Measurements from ENCODE around the gene KRT31.
"Not testable (repeated sequence)": the region's sequence is repeated elsewhere in the genome, so short reads cannot be mapped to it uniquely, and the experiment has no call there.

The KRT31 gene

DNA sequence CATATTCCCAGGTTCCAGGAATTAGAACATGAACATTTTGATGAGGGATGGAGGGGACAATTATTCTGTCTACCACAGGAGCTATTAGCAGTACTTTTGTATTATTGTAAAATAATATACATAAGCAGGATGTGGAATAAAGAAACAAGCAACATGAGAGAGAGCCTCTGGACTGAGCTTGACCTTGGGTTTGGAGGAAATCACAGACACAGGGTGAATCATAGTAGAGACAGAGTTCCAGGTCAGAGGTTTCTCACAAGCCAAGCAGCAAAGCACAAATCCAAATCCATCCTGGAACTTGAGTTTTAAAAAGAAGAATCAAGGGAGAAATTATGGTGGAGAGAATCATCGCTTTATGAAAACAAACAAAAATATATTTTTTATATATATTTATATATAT, 5.1 kb downstream of the KRT31 start:
- TF ChIP-seq, protein P1, sequence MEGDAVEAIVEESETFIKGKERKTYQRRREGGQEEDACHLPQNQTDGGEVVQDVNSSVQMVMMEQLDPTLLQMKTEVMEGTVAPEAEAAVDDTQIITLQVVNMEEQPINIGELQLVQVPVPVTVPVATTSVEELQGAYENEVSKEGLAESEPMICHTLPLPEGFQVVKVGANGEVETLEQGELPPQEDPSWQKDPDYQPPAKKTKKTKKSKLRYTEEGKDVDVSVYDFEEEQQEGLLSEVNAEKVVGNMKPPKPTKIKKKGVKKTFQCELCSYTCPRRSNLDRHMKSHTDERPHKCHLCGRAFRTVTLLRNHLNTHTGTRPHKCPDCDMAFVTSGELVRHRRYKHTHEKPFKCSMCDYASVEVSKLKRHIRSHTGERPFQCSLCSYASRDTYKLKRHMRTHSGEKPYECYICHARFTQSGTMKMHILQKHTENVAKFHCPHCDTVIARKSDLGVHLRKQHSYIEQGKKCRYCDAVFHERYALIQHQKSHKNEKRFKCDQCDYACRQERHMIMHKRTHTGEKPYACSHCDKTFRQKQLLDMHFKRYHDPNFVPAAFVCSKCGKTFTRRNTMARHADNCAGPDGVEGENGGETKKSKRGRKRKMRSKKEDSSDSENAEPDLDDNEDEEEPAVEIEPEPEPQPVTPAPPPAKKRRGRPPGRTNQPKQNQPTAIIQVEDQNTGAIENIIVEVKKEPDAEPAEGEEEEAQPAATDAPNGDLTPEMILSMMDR (IDR thresholded peaks at IDR 0.05; ENCODE audit: low read depth, low read length, missing control alignments) = no peak
- no peak overlapping the region for H3K4me3 ChIP-seq (ENCODE audit: low read depth, low read length)
- DNase-seq (ENCODE audit: low read depth) = no peak

DNA sequence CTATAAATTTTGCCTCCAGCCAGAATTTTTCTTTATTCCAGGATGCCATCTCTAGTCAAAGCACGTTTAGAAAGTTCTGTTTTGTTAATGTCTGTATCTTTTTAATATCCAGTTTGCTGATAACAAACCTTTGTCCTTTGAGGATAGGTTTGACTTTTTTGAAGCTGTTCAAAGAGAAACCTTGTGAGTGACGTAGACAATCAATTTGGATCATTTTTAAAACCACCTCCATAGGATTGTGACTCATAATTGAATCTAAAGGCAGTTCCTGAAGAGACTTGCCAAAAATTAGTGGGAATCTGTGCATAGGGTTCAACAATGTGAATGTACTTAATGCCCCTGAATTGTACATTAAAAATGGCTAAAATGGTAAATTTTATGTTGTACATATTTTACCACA, 5.9 kb downstream of the KRT31 start:
- no peak overlapping the region for H3K4me3 ChIP-seq (ENCODE audit: low read depth, low read length)
- DNase-seq (ENCODE audit: low read depth) = no peak
- TF ChIP-seq, protein P1 (IDR thresholded peaks at IDR 0.05; ENCODE audit: low read depth, low read length, missing control alignments) = no peak

DNA sequence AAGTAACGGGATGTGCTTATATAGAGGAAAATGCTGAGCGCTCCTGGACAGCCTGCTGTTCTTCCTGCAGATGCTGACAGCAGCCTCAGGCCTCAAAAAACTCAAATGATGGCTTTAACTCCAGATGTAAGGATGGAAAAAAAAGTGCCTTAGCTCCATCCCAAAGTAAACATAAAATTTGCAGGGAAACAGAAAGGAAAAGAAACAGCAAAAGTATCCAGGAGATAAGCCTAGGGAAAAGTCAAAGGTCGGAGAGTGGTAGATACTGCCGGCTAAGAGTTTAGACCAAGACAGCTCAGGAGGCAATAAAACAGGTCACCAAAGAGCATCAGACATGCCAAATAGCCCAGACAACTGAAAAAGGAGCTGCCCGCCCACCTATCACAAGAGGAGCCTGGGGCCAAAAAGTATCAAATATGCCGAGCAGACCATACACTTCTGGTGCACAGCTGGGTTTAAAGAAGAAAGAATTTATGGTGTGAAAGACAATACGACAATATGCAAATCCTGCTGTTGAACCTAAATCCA, 6.9 kb downstream of the KRT31 start:
- no peak overlapping the region for H3K4me3 ChIP-seq (ENCODE audit: low read depth, low read length)
- TF ChIP-seq, protein P1 (IDR thresholded peaks at IDR 0.05; ENCODE audit: low read depth, low read length, missing control alignments) = no peak
- DNase-seq (ENCODE audit: low read depth) = no peak

DNA sequence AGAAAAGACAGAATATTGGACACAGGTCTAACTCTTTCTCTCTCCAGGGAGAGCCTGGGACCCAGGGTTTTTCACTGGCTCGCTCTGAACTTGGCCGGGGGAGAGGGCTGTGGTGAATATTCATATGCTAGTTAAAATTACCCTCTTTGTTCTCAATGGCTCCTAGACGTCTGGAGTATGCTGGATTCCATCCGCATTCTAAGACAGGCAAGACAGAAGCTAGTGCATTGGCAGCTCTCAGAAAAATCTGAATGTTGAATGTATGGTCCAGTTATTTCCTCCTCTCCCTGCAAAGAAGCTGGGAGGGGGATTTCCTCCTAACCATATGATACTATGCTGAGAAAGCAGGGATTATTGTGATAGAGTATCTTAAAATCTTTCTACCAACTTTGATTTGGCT, 9.7 kb downstream of the KRT31 start:
- no peak for DNase-seq (ENCODE audit: low read depth)
- TF ChIP-seq, protein P1 (IDR thresholded peaks at IDR 0.05; ENCODE audit: low read depth, low read length, missing control alignments) = no peak
- H3K4me3 ChIP-seq (ENCODE audit: low read depth, low read length) = no peak overlapping the region

DNA sequence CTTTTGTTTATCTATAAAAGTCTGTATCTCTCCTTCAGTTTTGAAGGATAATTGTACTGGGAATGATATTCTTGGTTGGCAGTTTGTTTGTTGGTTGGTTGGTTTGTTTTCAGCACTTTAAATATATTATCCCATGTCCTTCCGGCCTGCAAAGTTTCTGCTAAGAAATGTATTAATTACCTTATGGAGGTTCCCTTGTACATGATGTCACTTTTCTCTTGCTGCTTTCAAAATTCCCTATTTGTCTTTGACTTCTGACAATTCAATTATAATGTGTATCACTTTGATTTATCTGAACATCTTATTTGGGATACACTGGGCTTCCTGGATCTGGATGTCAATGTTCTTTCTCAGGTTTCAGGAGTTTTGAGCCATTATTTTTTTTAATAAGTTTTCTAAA, 11.2 kb downstream of the KRT31 start:
- TF ChIP-seq, protein P1 (IDR thresholded peaks at IDR 0.05; ENCODE audit: low read depth, low read length, missing control alignments) = no peak
- DNase-seq (ENCODE audit: low read depth) = no peak
- no peak overlapping the region for H3K4me3 ChIP-seq (ENCODE audit: low read depth, low read length)

DNA sequence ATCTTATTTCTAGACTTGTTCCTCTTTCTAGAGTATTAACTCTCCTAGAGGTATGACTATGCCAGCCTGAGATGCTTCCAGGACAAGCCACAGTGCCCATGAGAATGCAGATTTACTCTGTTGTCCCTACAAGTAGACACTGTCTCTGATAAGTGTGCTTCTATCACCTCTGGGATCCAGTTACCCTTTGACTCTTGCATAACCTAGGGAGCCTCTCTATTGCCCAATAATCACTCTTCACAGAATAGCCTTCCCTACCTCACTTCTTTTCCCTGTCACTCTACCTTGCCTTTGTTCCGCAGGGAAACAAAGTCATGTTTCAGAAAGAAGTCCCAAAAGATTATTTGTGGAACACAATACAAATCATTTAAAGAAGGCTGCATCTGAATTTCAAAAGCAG, 13.7 kb downstream of the KRT31 start:
- TF ChIP-seq, protein P1 (IDR thresholded peaks at IDR 0.05; ENCODE audit: low read depth, low read length, missing control alignments) = no peak
- H3K4me3 ChIP-seq (ENCODE audit: low read depth, low read length) = no peak overlapping the region
- no peak for DNase-seq (ENCODE audit: low read depth)

DNA sequence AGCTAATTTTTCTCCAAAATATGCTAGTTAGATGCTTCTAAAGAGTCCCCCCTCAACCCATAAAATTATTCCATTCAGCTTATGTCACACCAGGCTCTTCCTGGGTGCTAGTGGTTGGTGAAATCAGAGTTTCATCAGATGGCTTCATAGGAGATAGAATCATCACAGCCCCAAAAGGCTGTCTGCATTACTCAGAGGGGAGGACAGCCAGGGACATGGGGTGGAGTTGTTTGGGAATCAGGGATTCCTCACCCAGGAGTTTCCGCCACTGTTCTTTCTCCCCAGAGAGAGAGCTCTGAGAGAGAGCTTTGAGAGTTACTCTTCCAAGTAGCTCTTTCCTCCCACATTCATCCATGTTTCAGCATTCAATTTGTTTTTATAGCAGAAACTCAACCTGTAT, 15.0 kb downstream of the KRT31 start:
- H3K4me3 ChIP-seq (ENCODE audit: low read depth, low read length) = no peak overlapping the region

DNA sequence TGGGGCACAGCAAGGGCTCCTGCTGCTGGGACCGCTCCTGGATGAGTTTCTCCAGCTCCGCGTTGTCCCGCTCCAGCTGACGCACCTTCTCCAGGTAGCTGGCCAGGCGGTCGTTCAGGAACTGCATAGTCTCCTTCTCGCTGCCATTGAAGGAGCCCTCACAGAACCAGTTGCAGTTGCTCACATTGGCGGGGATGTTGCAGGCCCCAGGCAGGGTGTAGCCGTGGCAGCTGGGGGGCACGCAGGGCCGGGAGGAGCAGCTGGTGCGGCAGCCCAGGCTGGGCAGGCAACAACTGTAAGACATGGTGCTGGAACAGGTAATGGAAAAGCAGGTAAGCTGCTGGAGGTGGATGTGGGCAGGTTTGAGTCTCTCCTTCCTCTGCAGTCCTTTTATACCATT, 15.5 kb downstream of the KRT31 start, which contains the start of gene KRT34:
Gene KRT34, minus strand, starts transcription at position 364 of the 400 bp plus-strand sequence. Its CDS starts 60 bp downstream, at position 304.
- DNase-seq (ENCODE audit: low read depth); H3K4me3 ChIP-seq (ENCODE audit: low read depth, low read length): not testable (repeated sequence)

More for the DNA sequence above, 15.0 kb downstream of the KRT31 start:
- no peak for DNase-seq (ENCODE audit: low read depth)
- TF ChIP-seq, protein P1 (IDR thresholded peaks at IDR 0.05; ENCODE audit: low read depth, low read length, missing control alignments) = no peak

DNA sequence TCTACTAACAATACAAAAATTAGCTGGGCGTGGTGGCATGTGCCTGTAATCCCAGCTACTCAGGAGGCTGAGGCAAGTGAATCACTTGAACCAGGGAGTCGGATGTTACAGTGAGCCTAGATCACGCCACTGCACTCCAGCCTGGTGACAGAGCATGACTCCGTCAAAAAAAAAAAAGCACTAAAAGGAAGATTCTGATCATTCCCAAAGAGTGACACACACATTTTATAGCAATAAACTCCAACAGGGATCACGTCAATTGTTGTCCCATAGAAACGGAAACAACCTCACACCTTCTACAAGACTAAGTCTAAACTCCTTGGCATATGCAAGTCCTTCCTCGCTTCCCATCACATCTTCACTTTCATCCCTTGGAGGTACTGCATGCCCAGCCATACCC, 17.3 kb downstream of the KRT31 start:
- DNase-seq (ENCODE audit: low read depth); H3K4me3 ChIP-seq (ENCODE audit: low read depth, low read length): not testable (repeated sequence)

Data from GM12864 (cell line).